GM18861 (cell line): ENCODE data around the gene PET100.

ENCODE experiments used
- ATAC-seq: cut with Tn5 transposase; IDR thresholded peaks from one replicate; pipeline ENCODE4 v1.9.1; 2021; ENCODE audit not compliant: unreplicated experiment

The PET100 gene

DNA sequence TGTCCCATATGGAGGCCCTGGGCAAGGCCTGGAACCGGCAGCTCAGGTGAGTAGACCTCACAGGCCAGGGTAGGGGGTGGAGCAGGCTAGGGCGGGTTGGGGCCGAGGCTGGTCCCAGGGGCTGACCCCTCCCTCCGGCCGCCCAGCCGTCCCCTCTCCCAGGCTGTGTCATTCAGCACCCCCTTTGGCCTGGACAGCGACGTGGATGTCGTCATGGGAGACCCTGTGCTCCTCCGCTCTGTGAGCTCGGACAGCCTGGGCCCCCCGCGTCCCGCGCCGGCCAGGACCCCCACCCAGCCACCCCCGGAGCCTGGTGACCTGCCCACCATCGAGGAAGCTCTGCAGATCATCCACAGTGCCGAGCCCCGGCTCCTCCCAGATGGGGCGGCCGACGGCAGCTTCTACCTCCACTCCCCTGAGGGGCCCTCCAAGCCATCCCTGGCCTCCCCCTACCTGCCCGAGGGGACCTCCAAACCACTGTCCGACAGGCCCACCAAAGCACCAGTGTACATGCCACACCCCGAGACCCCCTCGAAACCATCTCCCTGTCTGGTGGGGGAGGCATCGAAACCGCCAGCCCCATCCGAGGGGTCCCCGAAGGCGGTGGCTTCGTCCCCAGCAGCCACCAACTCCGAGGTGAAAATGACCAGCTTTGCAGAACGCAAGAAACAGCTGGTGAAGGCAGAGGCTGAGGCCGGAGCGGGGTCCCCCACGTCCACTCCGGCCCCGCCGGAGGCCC lies 17.9 kb upstream of the PET100 start:
- no peak for ATAC-seq

DNA sequence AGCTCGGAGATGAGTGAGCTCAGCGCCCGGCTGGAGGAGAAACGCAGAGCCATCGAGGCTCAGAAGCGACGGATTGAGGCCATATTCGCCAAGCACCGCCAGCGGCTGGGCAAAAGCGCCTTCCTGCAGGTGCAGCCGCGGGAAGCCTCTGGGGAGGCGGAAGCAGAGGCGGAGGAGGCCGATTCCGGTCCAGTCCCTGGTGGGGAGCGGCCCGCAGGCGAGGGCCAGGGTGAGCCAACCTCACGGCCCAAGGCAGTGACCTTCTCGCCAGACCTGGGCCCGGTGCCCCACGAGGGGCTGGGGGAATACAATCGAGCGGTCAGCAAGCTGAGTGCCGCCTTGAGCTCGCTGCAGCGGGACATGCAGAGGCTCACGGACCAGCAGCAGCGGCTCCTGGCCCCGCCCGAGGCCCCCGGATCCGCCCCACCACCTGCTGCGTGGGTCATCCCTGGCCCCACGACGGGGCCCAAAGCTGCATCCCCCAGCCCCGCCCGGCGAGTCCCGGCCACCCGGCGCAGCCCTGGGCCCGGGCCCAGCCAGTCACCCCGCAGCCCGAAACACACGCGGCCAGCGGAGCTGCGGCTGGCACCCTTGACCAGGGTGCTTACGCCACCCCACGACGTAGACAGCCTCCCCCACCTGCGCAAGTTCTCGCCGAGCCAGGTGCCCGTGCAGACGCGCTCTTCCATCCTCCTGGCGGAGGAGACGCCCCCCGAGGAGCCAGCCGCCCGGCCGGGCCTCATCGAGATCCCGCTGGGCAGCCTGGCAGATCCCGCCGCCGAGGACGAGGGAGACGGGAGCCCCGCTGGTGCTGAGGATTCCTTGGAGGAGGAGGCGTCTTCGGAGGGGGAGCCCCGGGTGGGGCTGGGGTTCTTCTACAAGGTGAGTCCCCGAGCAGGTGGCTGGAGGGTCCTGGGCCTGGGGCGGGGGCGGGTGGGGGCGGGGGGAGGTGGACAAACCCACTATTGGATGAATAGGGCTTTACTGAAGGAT lies 17.0 kb upstream of the PET100 start:
- ATAC-seq: no peak

DNA sequence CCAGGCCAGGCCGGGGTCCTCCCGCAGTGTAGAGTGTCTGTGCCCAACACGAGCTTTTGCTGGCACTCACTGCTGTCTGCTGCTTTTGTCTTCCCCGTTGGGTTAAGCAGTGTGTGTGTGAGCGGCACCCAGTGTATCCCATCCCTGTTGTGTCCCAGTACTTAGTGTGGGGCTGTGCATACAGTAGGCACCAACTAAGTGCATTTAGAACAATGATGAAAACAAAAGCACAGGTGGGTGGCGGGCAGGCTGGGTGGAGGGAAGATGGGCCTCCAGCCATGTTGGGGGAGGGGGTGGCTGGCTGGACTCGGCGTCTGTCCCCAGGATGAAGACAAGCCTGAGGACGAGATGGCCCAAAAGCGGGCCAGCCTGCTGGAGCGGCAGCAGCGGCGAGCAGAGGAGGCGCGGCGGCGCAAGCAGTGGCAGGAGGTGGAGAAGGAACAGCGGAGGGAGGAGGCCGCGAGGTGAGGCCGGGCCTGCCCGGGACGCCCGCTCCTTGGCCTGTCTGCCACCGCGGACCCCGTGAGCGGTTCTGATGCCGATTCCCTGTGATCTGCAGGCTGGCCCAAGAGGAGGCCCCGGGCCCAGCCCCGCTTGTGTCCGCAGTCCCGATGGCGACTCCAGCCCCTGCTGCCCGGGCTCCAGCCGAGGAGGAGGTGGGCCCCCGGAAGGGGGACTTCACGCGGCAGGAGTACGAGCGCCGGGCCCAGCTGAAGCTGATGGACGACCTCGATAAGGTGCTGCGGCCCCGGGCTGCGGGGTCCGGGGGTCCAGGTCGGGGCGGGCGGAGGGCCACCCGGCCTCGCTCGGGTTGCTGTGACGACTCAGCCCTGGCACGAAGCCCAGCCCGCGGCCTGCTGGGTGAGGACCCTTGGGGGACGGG lies 14.5 kb upstream of the PET100 start:
- ATAC-seq: no peak

DNA sequence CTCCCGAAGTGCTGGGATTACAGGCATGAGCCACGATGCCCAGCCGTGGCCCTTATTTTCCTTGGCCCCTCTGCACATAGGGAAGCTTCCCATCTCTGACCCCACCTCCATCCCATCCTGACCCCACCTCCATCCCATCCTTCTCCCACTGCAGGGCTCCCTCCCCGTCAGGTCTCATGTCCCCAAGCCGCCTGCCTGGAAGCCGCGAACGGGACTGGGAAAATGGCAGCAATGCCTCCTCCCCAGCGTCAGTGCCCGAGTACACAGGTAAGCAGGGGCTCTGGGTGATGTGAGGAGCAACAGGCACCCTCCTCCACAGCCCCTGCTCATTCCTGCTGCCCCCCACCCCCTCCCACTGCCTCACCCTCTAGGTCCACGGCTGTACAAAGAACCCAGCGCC lies 12.4 kb upstream of the PET100 start:
- ATAC-seq: no peak

DNA sequence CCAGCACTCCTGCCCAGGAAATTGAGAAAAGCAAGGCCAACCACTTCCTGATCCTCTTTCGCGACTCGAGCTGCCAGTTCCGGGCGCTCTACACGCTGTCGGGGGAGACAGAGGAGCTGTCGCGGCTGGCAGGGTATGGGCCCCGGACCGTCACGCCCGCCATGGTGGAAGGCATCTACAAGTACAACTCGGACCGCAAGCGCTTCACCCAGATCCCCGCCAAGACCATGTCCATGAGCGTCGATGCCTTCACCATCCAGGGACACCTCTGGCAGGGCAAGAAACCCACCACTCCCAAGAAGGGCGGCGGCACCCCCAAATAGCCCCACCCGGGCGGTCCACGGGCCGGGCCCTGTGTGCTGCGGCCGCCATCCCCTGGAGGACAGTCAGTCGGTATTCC lies 11.9 kb upstream of the PET100 start:
- ATAC-seq: no peak

DNA sequence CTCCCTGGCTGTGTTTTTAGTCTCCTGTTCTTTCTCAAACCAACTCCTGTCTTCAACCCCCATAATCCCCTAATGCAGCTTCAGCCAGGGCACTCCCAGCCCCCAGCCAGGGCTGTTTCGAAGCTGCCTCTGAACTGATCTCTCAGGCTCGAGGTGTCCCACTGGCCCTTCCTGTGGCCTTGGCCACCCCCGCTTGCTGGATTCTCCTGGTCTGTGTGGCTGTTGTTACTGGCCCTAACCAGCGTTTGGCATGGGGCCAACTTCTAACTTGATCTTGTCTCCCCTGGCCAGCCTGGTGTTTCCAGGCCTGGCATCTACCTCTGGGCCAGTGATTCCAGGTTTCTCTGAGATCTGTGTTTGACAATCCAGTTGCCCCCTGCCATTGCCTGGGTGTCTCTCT lies 11.2 kb upstream of the PET100 start:
- no peak for ATAC-seq

DNA sequence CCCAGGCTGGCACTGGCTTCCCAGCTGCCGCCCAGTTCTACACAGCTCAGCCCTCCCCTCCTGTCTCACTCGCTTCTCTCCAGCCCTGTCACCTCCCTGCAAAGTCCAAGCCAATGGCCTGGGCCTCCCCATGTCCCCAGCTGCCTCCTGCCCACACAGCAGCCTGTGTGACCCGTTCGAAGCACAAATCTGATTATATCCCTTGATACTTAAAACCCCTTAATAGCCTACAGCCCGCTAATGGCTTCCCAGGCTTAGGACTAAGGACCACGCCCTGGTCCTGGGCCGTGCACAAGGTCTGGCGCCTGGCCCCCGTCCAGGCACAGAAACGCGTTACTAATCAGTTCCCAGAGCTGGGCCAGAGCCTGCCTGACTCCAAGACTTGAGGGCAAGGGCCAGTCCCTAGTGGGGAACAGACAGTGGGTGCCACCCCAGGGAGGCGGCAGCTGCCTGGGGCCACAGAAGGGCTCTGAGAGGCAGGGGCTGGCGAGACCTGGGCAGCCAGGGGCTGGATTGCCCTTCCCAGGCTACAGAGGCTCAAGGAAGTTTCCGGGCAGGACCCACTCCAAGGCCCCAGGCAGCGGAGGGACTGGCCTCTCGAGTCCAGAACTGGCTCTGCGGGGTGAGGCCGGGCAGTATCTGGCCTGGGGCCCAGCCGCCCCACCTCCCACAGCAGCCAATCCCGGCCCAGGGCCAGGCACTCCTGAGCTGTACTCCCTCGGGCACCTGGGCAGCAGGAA lies 10.7 kb upstream of the PET100 start:
- no peak for ATAC-seq

DNA sequence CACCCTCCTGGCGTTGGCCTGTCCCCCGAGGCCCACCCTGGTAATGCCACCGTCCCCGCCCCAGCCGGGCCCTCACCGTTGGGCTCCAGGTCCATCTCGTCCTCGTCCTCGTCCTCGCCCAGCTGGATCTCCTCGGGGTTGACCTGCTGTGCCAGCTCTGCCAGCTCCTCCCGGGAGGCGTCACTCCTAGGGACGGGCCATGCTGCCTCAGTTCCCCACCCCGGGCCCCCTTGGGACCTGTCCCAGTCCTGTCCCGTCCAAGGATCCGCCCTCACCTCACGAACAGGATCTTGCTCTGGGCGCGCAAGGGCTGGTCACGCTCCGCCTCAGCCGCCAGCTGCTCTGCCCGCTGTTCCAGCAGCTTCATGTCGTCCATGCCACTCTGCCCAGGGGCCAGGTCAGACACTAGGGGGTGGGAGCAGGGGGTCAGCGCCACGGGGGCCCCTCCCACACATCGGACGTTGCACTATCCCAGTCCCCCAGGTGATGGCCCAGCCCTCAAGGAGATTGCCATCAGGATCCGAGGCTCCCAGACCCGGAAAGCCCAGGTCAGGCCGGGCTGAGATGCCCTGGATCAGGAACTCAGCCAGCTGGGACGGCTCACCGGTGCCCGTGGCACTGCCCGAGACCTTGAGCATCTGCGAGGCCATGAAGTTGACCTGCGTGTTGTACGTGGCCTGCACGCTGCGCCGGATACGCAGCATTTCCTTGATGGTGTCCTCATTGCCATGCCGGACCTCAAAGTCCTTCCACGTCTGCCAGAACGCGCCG lies 9.7 kb upstream of the PET100 start:
- ATAC-seq: no peak

DNA sequence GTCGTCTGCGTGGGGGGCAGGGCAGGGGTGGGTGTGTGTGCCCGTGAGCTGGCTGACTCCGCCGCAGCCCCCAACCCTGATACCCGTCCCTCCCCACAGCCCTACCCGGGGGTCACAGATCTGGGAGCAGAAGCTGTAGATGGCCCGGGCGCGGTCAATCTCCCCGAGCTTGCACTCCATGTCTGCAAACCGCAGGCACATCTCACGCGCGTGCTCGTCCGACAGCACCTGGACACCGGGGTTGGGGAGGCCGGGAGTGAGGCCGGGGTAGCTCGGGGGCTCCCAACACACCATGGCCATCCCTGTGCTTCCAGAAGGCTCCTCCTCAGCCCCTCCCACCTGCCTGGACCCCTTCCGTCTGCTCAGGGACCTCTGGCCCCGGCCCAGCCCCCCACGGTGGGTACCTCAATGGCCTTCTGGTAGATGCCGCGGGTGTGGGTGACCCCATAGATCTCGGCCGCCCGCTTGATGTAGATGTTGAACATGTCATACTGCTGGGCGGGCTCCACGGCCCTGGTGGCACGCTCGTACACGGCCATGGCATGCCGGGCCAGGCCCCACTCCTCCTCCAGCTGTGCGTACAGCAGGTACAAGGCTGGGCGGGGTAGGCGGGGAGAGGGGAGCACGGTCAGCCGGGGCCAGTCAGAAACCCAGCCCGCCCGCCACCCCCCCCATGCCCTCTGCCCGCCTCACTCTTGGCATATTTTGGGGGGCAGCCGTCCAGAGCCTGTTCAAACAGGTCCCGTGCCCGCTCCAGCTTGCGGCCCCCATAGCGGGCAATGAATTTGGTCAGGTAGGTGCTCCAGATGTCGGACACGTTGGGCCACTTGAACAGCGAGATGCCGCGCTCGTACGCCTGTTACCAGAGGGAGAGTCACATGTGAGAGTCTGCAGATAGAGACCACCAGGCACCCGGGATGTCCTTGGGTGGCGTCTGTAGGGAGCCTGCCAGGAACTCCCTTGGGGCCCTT lies 8.9 kb upstream of the PET100 start:
- no peak for ATAC-seq

DNA sequence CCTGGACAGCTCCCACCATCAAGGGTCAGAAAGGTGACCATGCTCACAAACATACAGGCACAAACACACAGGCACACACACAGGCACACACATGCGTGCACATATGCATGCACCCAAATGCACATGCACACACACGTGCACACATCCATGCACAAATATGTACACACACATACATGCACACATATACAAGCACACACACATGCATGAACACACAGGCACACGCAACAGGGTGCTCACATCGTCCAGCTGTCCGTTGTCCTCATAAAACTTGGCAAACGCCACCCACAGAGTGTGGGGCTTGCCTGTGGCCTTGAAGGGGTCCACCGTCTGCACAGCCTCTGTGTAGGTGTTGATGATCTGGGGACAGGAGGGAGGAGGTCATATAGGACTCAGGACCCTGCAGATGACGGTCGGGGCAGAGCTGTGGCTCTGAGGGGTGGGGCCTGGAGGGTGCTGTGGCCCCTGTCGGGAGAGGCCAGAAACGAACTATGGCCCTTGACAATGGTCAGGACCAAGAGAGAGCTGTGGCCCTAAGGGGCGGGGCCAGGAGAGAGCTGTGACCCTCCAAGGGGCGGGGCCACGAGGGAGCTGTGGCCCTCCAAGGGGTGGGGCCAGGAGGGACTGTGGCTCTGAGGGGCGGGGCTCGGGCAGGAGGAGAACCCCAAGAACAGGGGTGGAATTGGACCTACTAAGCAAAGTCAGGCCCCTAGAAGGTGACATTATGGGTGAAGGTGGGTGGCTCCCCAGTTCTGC lies 6.5 kb upstream of the PET100 start:
- ATAC-seq: no peak

DNA sequence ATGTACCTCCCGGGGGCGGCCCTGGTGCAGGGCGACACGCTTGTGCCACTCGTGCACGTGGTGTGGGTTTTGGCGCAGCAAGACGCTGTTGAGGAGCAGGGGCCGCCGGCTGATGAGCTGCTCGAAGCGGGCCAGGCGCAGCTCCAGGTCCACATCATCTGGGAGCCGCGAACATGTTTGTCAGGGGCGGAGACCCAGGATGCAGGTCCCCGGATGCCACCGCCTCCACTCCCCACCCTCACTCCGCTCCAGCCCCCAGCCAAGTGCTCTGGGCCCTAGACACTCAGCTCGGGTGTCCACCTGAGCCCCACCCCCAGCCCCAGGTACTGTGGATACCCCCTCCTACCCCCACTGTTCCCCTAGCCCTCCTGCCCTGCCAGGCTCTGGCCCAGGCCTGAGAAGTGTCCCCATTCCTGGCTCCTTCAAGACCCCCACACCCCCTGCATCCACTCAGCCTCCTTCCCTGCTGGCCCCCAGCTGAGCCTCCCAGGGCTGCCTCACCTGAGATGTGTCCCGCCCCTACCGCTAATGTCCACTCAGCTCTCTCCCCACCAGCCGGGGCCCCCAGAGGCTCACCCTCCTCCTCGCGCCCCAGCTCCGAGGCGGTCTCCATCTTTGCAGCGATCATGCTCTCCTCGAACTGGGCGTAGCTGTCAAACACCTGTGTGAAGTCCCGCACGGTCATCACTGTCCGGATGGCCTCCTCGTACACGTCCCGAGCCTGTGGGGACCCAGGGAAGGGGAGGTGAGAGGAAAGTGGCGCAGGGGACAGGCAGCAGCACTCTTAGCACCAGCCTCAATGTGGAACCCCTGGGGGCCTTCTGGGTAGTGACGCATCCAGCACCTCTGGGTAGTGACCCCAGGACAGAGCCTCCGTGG lies 5.6 kb upstream of the PET100 start:
- ATAC-seq: no peak

DNA sequence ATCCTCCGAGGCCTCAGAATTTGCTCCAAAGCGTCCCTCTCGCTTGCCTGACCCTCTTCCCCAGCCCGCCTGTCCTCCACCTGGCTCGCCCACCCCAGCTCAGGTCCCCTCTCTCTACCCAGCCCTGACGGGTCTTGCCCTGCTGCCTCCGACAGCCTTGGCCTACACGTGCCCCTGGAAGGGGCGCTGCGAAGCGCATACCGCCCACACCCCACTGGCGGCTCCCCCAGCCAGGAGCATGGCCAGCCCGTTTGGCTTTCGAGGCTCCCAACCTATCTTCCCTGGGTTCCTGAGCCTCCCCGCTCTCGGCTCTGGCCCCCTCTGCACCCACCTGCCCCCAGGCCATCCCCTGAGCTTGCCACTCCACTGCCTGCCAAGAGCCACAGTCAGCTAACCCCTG lies 4.8 kb upstream of the PET100 start:
- no peak for ATAC-seq

DNA sequence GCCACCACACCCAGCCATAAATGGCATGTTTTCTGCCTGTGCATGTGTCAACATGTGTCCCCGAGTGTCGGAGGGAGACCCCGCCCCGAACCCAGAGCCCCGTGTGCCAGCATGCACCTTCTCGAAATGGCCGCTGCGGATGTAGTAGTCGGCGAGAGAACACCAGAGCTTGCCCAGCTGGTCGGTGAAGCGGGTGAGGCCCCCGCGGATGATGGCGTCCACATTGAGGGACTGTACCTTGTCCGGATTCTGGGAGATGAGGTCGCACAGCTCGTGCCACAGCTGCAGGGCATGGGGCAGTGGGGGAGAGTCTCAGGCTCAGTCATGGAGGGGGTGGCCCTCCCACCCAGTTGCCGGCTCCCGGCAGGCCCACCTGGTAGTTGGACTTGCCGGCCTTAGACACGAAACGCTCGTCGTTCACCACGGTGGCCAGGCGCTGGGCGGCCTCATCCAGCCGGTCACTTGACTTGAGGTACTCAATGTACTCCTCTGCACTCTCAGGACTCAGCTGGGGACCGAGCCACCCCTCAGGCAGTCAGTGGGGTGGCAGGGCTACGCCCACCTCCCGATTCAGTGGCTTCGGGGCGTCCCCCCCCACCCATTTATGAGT lies 3.7 kb upstream of the PET100 start:
- no peak for ATAC-seq

DNA sequence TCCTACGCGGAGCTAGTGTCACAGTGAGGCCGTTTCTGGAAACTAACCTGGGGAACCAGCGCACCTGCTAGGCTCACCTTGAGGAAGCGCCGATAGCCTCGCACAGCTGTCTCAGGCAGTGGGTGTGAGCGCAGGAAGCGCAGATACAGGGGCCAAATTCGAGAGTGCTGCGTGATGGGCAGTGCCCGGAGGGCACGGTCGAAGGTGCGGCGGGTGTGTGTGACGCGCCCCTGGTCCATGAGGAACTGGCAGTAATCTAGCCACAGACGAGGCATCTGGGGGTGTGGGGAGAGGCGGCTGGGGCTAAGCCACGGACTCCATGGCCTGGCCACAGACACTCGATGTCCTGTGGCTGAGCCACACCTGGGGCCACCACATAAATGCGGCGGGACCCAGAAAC lies 2.4 kb upstream of the PET100 start:
- ATAC-seq: no peak

DNA sequence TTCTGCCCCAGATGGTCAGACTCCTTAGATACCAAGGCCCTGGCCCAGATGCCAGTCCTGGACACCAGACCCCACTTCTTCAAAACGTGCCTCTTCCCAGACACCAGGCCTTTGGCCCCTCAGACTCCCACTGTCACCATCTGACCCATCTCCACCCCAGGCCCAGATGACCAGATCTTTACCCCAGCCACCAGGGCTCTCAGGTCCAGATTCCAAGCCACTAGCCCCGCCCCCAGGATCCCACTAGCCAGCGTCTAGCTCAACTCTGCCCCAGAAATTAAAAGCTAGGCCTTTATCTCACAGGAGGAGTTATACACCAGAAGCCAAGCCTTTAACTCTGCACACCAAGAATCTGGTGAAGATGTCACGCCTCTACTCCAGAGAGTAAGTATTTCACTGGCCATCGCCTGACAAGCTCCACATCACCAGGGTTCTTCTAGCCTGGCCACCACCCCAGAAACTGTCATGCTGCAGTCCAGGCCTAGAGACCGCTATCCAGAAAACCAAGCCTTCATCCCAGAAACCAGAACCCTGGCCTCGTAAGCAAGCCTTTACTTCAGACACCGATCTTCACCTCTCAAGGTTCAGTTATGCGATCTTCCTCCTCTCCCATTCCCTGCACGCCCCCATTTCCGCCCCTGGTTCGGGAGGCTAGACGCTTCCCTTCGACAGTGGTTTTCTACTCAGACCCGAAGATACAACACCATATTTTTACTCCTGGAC lies 843 bp upstream of the PET100 start:
- ATAC-seq: no peak

DNA sequence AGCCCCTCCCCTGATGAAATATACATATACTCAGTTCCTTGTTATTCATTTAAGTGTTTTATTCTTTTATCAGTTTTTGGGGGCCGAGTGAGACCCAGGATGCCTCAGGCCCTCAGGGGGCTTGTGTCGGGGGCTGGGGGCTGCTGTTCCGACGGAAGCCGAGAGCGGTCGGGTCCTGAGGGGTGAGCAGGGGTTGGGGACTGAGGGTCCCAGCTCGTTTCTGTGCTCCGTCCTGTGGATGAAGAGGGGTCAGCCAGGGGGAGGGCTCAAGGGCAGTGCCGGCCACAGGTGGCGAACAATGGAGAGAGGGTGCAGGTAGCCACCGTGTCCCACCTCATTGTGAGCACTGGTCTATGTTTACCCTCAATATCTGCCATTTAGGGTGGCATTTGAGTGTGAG lies 2.0 kb downstream of the PET100 start:
- ATAC-seq: no peak
